Measurements from ENCODE around the gene GUCY2F. TPM values are rescaled to one million over a fixed set of nuclear protein-coding genes. Genes with fewer than 3 reads are reported as not detected.

The GUCY2F gene
- total RNA-seq, 4 donors from 2014 or later = 0.17 TPM; not detected in 3

- TF ChIP-seq CTCF (IDR thresholded peaks at IDR 0.05; ENCODE audit: low read depth) = no peak
Observed at GRCh38 chrX:109463784-109464183, 18.1 kb downstream of the GUCY2F start.

- no peak for TF ChIP-seq CTCF (IDR thresholded peaks at IDR 0.05; ENCODE audit: low read depth)
Observed at GRCh38 chrX:109448282-109448938, 33.5 kb downstream of the GUCY2F start.

GRCh38 chrX:109441266-109441665, 40.6 kb downstream of the GUCY2F start:
- no peak for TF ChIP-seq CTCF (IDR thresholded peaks at IDR 0.05; ENCODE audit: low read depth)

GRCh38 chrX:109440475-109440874, 41.4 kb downstream of the GUCY2F start:
- no peak for TF ChIP-seq CTCF (IDR thresholded peaks at IDR 0.05; ENCODE audit: low read depth)

GRCh38 chrX:109409181-109409580, 72.7 kb downstream of the GUCY2F start:
- TF ChIP-seq CTCF (IDR thresholded peaks at IDR 0.05; ENCODE audit: low read depth) = no peak

- TF ChIP-seq CTCF (IDR thresholded peaks at IDR 0.05; ENCODE audit: low read depth) = no peak
Observed at GRCh38 chrX:109403922-109404321, 78.0 kb downstream of the GUCY2F start.

GRCh38 chrX:109399831-109400230, 82.1 kb downstream of the GUCY2F start:
- no peak for TF ChIP-seq CTCF (IDR thresholded peaks at IDR 0.05; ENCODE audit: low read depth)

Data from subcutaneous adipose tissue (tissue), 4 donors.